Measurements from ENCODE around the gene HPS1. TPM values are rescaled to one million over a fixed set of nuclear protein-coding genes. Genes with fewer than 3 reads are reported as not detected.

The HPS1 gene
- total and polyA plus RNA-seq, 2 experiments from 2014 or later: 21.4 to 51.2 TPM

DNA sequence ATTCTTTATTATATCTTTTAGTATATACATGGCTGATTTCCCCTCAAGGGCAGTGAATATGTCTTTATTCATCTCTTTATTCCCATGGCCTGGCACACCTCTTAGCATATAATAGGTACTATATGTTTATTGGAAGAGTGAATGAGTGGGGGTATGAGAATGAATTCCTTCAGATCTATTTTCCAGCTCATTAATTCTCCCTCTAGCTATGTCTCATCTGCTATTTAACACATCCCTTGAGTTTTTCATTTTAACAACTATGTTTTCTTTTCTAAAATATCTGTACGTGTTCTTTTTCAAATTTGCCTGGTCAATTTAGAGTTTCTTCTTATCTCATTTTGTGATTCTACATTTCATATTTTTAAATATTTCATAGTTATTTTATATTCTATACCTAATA lies 14.4 kb downstream of the HPS1 start (continued):
- TF ChIP-seq, protein P1, sequence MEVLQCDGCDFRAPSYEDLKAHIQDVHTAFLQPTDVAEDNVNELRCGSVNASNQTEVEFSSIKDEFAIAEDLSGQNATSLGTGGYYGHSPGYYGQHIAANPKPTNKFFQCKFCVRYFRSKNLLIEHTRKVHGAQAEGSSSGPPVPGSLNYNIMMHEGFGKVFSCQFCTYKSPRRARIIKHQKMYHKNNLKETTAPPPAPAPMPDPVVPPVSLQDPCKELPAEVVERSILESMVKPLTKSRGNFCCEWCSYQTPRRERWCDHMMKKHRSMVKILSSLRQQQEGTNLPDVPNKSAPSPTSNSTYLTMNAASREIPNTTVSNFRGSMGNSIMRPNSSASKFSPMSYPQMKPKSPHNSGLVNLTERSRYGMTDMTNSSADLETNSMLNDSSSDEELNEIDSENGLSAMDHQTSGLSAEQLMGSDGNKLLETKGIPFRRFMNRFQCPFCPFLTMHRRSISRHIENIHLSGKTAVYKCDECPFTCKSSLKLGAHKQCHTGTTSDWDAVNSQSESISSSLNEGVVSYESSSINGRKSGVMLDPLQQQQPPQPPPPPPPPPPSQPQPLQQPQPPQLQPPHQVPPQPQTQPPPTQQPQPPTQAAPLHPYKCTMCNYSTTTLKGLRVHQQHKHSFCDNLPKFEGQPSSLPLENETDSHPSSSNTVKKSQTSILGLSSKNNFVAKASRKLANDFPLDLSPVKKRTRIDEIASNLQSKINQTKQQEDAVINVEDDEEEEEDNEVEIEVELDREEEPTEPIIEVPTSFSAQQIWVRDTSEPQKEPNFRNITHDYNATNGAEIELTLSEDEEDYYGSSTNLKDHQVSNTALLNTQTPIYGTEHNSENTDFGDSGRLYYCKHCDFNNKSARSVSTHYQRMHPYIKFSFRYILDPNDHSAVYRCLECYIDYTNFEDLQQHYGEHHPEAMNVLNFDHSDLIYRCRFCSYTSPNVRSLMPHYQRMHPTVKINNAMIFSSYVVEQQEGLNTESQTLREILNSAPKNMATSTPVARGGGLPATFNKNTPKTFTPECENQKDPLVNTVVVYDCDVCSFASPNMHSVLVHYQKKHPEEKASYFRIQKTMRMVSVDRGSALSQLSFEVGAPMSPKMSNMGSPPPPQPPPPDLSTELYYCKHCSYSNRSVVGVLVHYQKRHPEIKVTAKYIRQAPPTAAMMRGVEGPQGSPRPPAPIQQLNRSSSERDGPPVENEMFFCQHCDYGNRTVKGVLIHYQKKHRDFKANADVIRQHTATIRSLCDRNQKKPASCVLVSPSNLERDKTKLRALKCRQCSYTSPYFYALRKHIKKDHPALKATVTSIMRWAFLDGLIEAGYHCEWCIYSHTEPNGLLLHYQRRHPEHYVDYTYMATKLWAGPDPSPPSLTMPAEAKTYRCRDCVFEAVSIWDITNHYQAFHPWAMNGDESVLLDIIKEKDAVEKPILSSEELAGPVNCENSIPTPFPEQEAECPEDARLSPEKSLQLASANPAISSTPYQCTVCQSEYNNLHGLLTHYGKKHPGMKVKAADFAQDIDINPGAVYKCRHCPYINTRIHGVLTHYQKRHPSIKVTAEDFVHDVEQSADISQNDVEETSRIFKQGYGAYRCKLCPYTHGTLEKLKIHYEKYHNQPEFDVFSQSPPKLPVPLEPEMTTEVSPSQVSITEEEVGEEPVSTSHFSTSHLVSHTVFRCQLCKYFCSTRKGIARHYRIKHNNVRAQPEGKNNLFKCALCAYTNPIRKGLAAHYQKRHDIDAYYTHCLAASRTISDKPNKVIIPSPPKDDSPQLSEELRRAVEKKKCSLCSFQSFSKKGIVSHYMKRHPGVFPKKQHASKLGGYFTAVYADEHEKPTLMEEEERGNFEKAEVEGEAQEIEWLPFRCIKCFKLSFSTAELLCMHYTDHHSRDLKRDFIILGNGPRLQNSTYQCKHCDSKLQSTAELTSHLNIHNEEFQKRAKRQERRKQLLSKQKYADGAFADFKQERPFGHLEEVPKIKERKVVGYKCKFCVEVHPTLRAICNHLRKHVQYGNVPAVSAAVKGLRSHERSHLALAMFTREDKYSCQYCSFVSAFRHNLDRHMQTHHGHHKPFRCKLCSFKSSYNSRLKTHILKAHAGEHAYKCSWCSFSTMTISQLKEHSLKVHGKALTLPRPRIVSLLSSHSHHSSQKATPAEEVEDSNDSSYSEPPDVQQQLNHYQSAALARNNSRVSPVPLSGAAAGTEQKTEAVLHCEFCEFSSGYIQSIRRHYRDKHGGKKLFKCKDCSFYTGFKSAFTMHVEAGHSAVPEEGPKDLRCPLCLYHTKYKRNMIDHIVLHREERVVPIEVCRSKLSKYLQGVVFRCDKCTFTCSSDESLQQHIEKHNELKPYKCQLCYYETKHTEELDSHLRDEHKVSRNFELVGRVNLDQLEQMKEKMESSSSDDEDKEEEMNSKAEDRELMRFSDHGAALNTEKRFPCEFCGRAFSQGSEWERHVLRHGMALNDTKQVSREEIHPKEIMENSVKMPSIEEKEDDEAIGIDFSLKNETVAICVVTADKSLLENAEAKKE (CRISPR knock-in tag; IDR thresholded peaks at IDR 0.05): no peak
- no peak for TF ChIP-seq EZH2phosphoT487 (IDR thresholded peaks at IDR 0.05; ENCODE audit: unreplicated experiment)
- no peak for TF ChIP-seq ZNF114 (CRISPR knock-in tag; IDR thresholded peaks at IDR 0.05)
- TF ChIP-seq, protein P2, sequence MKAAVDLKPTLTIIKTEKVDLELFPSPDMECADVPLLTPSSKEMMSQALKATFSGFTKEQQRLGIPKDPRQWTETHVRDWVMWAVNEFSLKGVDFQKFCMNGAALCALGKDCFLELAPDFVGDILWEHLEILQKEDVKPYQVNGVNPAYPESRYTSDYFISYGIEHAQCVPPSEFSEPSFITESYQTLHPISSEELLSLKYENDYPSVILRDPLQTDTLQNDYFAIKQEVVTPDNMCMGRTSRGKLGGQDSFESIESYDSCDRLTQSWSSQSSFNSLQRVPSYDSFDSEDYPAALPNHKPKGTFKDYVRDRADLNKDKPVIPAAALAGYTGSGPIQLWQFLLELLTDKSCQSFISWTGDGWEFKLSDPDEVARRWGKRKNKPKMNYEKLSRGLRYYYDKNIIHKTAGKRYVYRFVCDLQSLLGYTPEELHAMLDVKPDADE (IDR thresholded peaks at IDR 0.05): no peak
- no peak for TF ChIP-seq POLR2AphosphoS5 (IDR thresholded peaks at IDR 0.05; ENCODE audit: low read depth)

DNA sequence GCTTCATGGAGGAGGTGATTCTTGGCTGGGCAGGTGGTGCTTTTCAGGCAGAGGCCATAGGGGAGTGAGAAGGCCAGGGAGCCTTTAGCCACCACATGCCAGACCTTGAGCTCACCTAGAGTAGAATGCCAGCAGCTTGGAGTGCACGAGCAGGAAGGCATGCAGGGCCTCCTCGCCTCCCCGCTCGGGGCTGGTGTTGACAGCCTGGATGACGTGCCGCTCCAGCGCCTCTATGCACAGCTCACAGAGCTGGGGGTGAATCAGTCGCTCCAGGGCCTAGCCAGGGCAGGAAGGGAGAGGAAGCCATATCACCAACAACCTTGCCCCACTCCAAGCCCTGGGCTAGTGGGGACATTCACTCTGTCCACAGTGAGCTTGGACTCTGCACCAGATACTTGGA lies 15.7 kb downstream of the HPS1 start:
- no peak overlapping the region for H3K4me3 ChIP-seq
- peaks cover 22% of the 10 kb centered on the region for H3K9me3 Mint-ChIP-seq
- H3K27me3 Mint-ChIP-seq (ENCODE audit: insufficient read depth, low read depth, poor library complexity): peaks cover 3% of the 10 kb centered on the region
- H3K4me2 ChIP-seq: no peak overlapping the region
- H3K27ac ChIP-seq (ENCODE audit: low read depth): no peak overlapping the region
- no peak overlapping the region for H2AFZ ChIP-seq
- H3K36me3 Mint-ChIP-seq (ENCODE audit: low read depth): peaks cover 61% of the 10 kb centered on the region
- DNase-seq (ENCODE audit: low spot score): no peak
- H3K27ac Mint-ChIP-seq: no peak overlapping the region
- no peak overlapping the region for H3K4me3 Mint-ChIP-seq
- no peaks in the 10 kb centered on the region for H3K27me3 ChIP-seq (ENCODE audit: insufficient read depth)
- H3K4me1 ChIP-seq (ENCODE audit: insufficient read depth): no peaks in the 10 kb centered on the region
- ATAC-seq: no peak
- no peaks in the 10 kb centered on the region for H3K79me2 ChIP-seq (replicated peaks; ENCODE audit: insufficient read depth)
- no peaks in the 10 kb centered on the region for H3F3A ChIP-seq (replicated peaks; ENCODE audit: low read depth)
- no peaks in the 10 kb centered on the region for H3K4me1 Mint-ChIP-seq
- no peaks in the 10 kb centered on the region; the same call in 1 of the 2 replicates for H4K20me1 ChIP-seq (replicated peaks; ENCODE audit: insufficient read depth)
- H3K9me2 ChIP-seq (ENCODE audit: insufficient read depth): no peaks in the 10 kb centered on the region
- H3K36me3 ChIP-seq (ENCODE audit: insufficient read depth): peaks cover 13% of the 10 kb centered on the region
- TF ChIP-seq, protein P3, sequence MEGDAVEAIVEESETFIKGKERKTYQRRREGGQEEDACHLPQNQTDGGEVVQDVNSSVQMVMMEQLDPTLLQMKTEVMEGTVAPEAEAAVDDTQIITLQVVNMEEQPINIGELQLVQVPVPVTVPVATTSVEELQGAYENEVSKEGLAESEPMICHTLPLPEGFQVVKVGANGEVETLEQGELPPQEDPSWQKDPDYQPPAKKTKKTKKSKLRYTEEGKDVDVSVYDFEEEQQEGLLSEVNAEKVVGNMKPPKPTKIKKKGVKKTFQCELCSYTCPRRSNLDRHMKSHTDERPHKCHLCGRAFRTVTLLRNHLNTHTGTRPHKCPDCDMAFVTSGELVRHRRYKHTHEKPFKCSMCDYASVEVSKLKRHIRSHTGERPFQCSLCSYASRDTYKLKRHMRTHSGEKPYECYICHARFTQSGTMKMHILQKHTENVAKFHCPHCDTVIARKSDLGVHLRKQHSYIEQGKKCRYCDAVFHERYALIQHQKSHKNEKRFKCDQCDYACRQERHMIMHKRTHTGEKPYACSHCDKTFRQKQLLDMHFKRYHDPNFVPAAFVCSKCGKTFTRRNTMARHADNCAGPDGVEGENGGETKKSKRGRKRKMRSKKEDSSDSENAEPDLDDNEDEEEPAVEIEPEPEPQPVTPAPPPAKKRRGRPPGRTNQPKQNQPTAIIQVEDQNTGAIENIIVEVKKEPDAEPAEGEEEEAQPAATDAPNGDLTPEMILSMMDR (conservative IDR thresholded peaks at IDR 0.05; ENCODE audit: low read depth in 2 of 2): no peak
- TF ChIP-seq, protein P4, sequence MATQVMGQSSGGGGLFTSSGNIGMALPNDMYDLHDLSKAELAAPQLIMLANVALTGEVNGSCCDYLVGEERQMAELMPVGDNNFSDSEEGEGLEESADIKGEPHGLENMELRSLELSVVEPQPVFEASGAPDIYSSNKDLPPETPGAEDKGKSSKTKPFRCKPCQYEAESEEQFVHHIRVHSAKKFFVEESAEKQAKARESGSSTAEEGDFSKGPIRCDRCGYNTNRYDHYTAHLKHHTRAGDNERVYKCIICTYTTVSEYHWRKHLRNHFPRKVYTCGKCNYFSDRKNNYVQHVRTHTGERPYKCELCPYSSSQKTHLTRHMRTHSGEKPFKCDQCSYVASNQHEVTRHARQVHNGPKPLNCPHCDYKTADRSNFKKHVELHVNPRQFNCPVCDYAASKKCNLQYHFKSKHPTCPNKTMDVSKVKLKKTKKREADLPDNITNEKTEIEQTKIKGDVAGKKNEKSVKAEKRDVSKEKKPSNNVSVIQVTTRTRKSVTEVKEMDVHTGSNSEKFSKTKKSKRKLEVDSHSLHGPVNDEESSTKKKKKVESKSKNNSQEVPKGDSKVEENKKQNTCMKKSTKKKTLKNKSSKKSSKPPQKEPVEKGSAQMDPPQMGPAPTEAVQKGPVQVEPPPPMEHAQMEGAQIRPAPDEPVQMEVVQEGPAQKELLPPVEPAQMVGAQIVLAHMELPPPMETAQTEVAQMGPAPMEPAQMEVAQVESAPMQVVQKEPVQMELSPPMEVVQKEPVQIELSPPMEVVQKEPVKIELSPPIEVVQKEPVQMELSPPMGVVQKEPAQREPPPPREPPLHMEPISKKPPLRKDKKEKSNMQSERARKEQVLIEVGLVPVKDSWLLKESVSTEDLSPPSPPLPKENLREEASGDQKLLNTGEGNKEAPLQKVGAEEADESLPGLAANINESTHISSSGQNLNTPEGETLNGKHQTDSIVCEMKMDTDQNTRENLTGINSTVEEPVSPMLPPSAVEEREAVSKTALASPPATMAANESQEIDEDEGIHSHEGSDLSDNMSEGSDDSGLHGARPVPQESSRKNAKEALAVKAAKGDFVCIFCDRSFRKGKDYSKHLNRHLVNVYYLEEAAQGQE (IDR thresholded peaks at IDR 0.05; ENCODE audit: unreplicated experiment): no peak
- TF ChIP-seq JUNB (IDR thresholded peaks at IDR 0.05; ENCODE audit: unreplicated experiment) (no peak), STAT1 (IDR thresholded peaks at IDR 0.05; ENCODE audit: unreplicated experiment) (no peak), ZNF114 (CRISPR knock-in tag; IDR thresholded peaks at IDR 0.05) (no peak), NANOG (IDR thresholded peaks at IDR 0.05; ENCODE audit: borderline replicate concordance) (no peak)
